GM18520 (cell line): ENCODE measurements around the gene NINL.

Experiments used
- ATAC-seq: cut with Tn5 transposase; IDR thresholded peaks from one replicate; pipeline ENCODE4 v1.9.1; 2021; ENCODE audit not compliant: unreplicated experiment

NINL gene

GRCh38 chr20:25424536-25424935 lies 160.8 kb downstream of the NINL start:
- no peak for ATAC-seq

GRCh38 chr20:25422032-25422431 lies 163.3 kb downstream of the NINL start:
- no peak for ATAC-seq

- ATAC-seq, result no peak
Measured at GRCh38 chr20:25421102-25421501, 164.2 kb downstream of the NINL start.

GRCh38 chr20:25418776-25419175 lies 166.6 kb downstream of the NINL start:
- peak; percentile 45 for ATAC-seq

- ATAC-seq, result no peak
Measured at GRCh38 chr20:25408890-25409289, 176.4 kb downstream of the NINL start.

DNA sequence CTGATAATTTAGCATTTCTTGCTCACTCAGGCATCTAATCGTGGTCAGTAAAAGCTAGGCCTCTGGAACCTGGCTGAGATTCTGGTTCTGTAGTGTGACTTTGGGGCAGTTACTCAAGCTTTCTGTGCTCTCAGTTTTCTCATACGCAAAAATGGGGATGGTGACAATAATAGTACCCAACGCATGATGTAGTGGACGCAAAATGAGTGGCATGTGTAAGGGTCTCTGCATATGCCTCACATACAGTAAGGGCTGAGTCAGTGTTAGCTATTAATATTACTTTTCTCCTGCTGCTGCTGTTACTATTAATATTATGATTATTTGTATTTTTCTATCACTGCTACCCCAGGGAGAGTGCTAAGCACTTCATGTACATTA lies 177.2 kb downstream of the NINL start:
- no peak for ATAC-seq

DNA sequence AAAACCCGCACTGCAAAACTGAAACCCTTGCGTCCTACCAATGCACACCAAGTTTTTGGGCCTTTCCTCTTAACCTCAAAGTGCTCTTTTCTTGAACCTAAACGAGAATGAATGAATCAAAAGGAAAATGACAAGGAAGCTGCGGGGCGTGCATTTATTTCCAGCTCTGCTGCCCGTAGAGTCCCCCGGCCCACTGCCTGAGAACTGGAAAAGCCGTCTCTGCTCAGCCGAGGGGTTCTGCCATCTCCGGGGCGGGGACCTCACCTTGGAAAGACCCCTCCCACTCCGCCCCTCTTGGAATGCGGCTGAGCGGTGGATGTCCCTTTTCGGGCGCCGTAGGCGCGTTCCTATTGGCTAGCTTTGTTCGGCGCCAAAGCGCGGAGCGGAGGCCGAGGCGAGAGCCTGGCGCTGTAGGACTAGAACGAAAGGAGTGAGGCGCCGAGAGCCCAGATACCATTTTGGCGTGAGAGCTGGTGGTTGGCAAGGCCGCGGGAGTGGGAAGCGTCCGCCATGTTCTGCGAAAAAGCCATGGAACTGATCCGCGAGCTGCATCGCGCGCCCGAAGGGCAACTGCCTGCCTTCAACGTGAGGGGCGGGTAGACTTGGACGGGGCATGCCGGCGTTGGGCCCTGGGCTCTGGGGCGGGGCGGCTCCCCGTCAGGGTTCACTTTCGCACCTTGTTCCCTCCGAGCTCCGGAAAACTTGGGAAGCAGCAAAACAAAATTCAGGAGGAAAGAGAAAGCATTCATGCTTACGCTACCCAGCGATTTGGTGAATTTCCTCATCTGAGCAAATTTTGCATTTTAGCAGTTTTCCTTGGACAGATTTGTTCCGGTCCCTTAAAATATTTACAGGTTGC lies 177.8 kb downstream of the NINL start, which contains the start of gene GINS1:
TSS of gene GINS1 (plus strand) at position 363 of the 859 bp plus-strand sequence. CDS start at position 511, 148 bp downstream.
- ATAC-seq, result peak; percentile 76
